Mesodermal cell (in vitro differentiated cells): Measurements from ENCODE around the gene SCFD2.

ENCODE experiments used
- H3K27ac ChIP-seq: 2 replicates; pipeline ENCODE4 v1.7.0; 2013; ENCODE audit warnings: mild to moderate bottlenecking, low read depth, low read length, moderate library complexity; ENCODE audit not compliant: severe bottlenecking
- H3K36me3 ChIP-seq: 2 replicates; pipeline ENCODE4 v1.7.1; 2013; ENCODE audit warnings: mild to moderate bottlenecking, low read length, moderate library complexity; ENCODE audit not compliant: control insufficient read depth, insufficient read depth
- H3K4me1 ChIP-seq: one replicate; pipeline ENCODE4 v1.7.1; 2013; ENCODE audit warnings: mild to moderate bottlenecking, low read length; ENCODE audit not compliant: insufficient read depth, control insufficient read depth, poor library complexity, severe bottlenecking
- H3K4me3 ChIP-seq: 2 replicates; pipeline ENCODE4 v1.7.0; 2013; ENCODE audit warnings: low read length, control low read depth, mild to moderate bottlenecking; ENCODE audit not compliant: insufficient read depth, poor library complexity, severe bottlenecking; ENCODE audit errors: extremely low read depth
- H3K9me3 ChIP-seq: 2 replicates; pipeline ENCODE4 v1.7.1; 2013; ENCODE audit warnings: mild to moderate bottlenecking, low read length, moderate library complexity; ENCODE audit not compliant: control insufficient read depth
- WGBS, 2 experiments: methylation state at CpG; one replicate each; pipeline ENCODE4 v1.1.5; 2013; ENCODE audit warnings: missing lambda C conversion rate in 2 of 2; ENCODE audit not compliant: insufficient coverage in 2 of 2; 5-methylcytosine and 5-hydroxymethylcytosine counted together

SCFD2 gene

DNA sequence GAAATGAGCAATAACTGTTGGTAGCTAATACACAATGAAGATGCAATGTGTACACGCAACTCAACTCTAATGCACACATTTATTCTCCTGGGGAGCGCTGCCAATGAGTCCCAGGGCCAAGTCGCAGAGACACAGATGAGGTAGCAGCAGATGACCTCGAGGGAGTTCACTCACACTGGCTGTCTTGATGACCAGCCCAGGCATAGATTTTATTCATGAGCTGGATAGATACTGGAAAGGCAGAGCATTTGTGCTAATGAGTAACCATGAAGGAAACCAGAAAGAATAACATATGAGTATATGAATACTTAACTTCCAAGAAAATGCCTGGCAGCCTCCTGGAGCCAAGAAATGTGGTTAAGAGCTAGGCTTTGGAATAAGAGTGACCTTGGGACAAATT, 461.4 kb downstream of the SCFD2 start:
- Histone ChIP-seq H3K27ac (no peak overlapping the region), H3K4me1 (no peaks in the 10 kb centered on the region), H3K9me3 (no peaks in the 10 kb centered on the region), H3K4me3 (no peak overlapping the region), H3K36me3 (no peaks in the 10 kb centered on the region)
- WGBS, 2 experiments: 80 to 83% methylated on average over 3 of the region's 4 CpGs

DNA sequence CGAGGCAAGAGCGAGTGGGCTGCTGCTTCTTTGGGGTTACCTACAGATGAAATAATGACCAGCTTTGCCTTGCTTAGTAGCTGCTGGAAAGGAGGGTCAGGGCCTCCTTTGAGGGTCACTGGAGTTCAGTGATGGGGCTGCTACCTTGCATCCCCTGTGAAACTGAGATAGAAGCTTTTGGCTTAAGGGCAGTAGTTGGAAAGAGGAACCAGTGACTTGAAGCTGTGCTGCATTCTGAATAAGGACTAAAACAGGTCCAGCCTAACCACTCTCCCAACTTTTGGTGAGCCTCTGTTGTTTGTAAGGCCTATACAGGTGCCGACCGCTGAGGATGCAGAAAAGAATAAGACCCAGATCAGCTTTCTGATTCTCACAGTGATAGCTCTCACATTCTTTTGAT, 462.6 kb downstream of the SCFD2 start:
- no peak overlapping the region for H3K27ac ChIP-seq
- no peaks in the 10 kb centered on the region for H3K36me3 ChIP-seq
- H3K4me3 ChIP-seq: no peak overlapping the region
- no peaks in the 10 kb centered on the region for H3K4me1 ChIP-seq
- WGBS, 2 experiments: 92 to 100% methylated on average over 2 of the region's 4 CpGs
- no peaks in the 10 kb centered on the region for H3K9me3 ChIP-seq

GRCh38 chr4:52894443-52894842, 471.4 kb downstream of the SCFD2 start:
- no peaks in the 10 kb centered on the region for H3K4me1 ChIP-seq
- no CpG with 5 or more reads among the region's 1 CpG for WGBS, 2 experiments
- no peaks in the 10 kb centered on the region for H3K9me3 ChIP-seq
- H3K4me3 ChIP-seq: no peak overlapping the region
- no peak overlapping the region for H3K27ac ChIP-seq
- H3K36me3 ChIP-seq: no peaks in the 10 kb centered on the region

- no peak overlapping the region for H3K4me3 ChIP-seq
- H3K9me3 ChIP-seq: no peaks in the 10 kb centered on the region
- H3K27ac ChIP-seq: no peak overlapping the region
- H3K4me1 ChIP-seq: no peaks in the 10 kb centered on the region
- H3K36me3 ChIP-seq: no peaks in the 10 kb centered on the region
- 92 to 93% methylated on average over 2 of the region's 3 CpGs for WGBS, 2 experiments
Measured at GRCh38 chr4:52892880-52893279, 473.0 kb downstream of the SCFD2 start.

- no peak overlapping the region for H3K4me3 ChIP-seq
- no peak overlapping the region for H3K27ac ChIP-seq
- 93 to 94% methylated on average over 1 of the region's 1 CpG for WGBS, 2 experiments
- H3K4me1 ChIP-seq: no peaks in the 10 kb centered on the region
- H3K36me3 ChIP-seq: no peaks in the 10 kb centered on the region
- H3K9me3 ChIP-seq: no peaks in the 10 kb centered on the region
Measured at GRCh38 chr4:52891743-52892142, 474.1 kb downstream of the SCFD2 start.

DNA sequence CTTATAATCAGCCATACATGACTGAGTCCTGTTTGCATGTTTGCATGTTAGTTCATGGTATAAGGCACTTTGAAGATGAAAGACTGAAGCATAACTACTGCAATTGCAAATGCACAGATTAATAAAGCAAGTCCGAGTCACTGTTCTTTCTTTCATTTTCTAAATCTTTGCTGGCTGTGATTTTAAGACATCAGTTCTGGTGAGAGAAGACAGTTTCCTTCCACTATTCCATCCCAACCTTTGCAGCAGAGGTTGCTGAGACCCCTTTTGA, 475.4 kb downstream of the SCFD2 start:
- Histone ChIP-seq H3K36me3 (no peaks in the 10 kb centered on the region), H3K27ac (no peak overlapping the region), H3K4me1 (no peaks in the 10 kb centered on the region), H3K4me3 (no peak overlapping the region), H3K9me3 (peaks cover 9% of the 10 kb centered on the region)
- no CpG with 5 or more reads among the region's 1 CpG for WGBS, 2 experiments

DNA sequence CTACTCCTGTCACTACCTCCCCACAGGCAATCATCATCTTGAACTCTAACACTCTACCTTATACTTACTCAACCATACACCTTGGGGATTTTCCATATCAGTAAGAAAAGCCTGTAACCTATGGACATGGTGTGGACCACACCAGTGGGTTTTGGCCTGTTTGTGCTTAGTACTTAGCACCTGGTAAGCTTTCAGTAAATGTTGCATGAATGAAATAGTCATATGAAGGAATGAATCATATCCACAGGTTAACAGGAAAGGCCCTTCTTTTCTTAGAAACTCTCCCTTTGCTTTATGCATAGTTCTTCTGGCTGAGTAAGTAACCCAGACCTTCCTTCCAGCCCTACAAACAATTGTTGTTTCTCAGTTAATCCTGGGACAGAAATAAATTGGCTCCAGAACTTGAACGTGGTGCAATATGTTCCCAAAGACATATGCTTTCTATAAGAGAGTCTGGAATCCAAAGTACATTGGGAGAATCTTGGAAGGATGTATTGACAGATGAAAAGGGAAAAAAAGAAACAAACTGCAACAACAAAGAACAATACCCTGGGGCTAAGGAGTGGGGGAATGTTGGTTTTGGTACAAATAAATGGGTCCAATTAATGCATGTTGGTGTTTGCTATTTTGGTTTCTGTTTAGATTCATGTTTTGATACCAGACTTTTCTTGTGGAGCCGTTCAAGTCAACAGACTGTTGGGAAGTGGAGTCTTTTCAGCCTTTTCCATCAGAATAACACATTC, 475.9 kb downstream of the SCFD2 start:
- Histone ChIP-seq H3K4me3 (no peak overlapping the region), H3K27ac (no peak overlapping the region), H3K4me1 (no peaks in the 10 kb centered on the region), H3K9me3 (peaks cover 11% of the 10 kb centered on the region), H3K36me3 (no peaks in the 10 kb centered on the region)
- no CpG with 5 or more reads among the region's 2 CpGs for WGBS, 2 experiments

DNA sequence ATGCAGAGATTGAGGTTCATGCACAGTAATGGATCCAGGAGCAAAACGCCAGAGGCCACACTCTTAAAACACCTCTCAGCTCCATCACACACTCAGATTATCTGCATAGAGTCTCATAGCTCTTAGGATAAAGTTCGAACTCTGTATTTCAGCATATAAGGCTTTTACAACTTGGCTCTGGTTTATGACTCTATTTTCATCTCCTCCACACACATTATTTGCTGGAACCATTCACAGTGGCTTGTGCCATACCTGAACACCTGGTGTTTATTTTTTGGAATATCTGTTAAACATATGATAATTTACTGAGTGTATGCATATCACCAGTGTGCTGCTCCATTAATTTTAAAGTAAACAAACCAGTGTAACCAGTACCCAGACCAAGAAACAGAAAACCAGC, 476.5 kb downstream of the SCFD2 start:
- Histone ChIP-seq H3K4me3 (no peak overlapping the region), H3K36me3 (no peaks in the 10 kb centered on the region), H3K9me3 (peaks cover 11% of the 10 kb centered on the region), H3K27ac (no peak overlapping the region), H3K4me1 (no peaks in the 10 kb centered on the region)
- 89 to 100% methylated on average over 1 of the region's 2 CpGs for WGBS, 2 experiments

GRCh38 chr4:52884994-52885393, 480.9 kb downstream of the SCFD2 start:
- Histone ChIP-seq H3K4me3 (no peak overlapping the region), H3K9me3 (peaks cover 15% of the 10 kb centered on the region), H3K27ac (no peak overlapping the region), H3K36me3 (no peaks in the 10 kb centered on the region), H3K4me1 (peaks cover 12% of the 10 kb centered on the region)
- 67% methylated on average over 1 of the region's 2 CpGs; no CpG with 5 or more reads in 1 of the 2 experiments for WGBS, 2 experiments

- WGBS, 2 experiments: 87 to 96% methylated on average over 3 to 4 of the region's 4 CpGs
- peak overlapping the region; percentile 64 for H3K27ac ChIP-seq
- H3K9me3 ChIP-seq: peaks cover 15% of the 10 kb centered on the region
- H3K4me3 ChIP-seq: no peak overlapping the region
- H3K4me1 ChIP-seq: peaks cover 16% of the 10 kb centered on the region
- H3K36me3 ChIP-seq: no peaks in the 10 kb centered on the region
Measured at GRCh38 chr4:52883707-52884669, 481.9 kb downstream of the SCFD2 start.

- 27 to 35% methylated on average over 3 to 4 of the region's 4 CpGs for WGBS, 2 experiments
- peaks cover 15% of the 10 kb centered on the region for H3K9me3 ChIP-seq
- H3K4me3 ChIP-seq: no peak overlapping the region
- peaks cover 17% of the 10 kb centered on the region for H3K4me1 ChIP-seq
- H3K27ac ChIP-seq: peak overlapping the region; percentile 64
- H3K36me3 ChIP-seq: no peaks in the 10 kb centered on the region
Measured at GRCh38 chr4:52883183-52883621, 482.7 kb downstream of the SCFD2 start.
